Stimulated activated CD4-positive, alpha-beta T cell treated with anti-CD3 and anti-CD28 coated beads, Interleukin-1b, Interleukin-23, amount 100 ng/mL, for 24 hours (primary cell): ENCODE results near the gene SLC22A23.

ENCODE experiments used
- DNase-seq, 4 experiments: peaks; one replicate each; pipeline ENCODE4 v3.0.0-alpha.2; 2020; ENCODE audit warnings: low read depth in 4 of 4, low spot score in 1 of 4

The SLC22A23 gene

GRCh38 chr6:3339811-3340210, 117.0 kb downstream of the SLC22A23 start:
- no peak for DNase-seq

DNA sequence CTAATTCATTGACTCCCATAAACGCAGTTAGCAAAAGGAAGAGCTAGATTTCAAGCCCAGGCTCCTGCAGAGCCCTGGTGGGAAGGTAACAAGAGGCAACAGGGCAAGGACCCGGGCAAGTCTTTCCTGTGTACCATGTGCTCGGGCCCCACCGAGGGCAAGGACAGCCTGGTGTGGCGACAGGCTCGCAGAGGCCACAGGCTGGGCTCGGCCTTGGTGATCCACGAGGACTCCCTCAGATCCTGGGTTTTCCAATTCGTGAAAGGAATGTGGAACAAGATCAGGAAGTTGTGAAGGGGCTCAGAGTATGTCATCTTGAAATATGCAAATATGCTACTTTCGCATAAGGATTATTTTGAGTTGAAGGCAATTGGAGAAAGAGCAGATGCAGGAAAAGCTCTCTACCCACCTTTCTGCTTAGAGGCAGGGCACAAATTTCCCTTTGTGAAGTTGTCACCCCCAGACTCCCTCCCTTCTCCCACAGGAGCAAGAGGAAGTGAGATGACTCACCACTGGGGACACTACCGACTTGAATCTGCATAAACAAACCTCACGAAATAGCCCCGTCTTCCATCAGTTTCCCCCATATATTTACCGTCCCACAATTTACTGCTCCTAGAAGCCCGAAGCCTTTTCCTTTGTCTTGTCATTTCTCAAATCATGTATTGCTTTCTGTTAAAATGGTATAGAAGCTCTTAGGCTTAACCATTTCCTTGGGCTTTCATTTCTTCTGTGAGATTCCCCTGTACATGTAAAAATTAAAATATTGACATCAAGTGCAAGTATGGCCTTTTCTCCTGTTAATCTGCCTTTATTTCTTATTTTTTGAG, 119.1 kb downstream of the SLC22A23 start:
- DNase-seq: no peak

GRCh38 chr6:3336859-3337515, 119.9 kb downstream of the SLC22A23 start:
- DNase-seq: no peak

- DNase-seq: no peak
Observed at GRCh38 chr6:3336066-3336786, 120.6 kb downstream of the SLC22A23 start.

DNA sequence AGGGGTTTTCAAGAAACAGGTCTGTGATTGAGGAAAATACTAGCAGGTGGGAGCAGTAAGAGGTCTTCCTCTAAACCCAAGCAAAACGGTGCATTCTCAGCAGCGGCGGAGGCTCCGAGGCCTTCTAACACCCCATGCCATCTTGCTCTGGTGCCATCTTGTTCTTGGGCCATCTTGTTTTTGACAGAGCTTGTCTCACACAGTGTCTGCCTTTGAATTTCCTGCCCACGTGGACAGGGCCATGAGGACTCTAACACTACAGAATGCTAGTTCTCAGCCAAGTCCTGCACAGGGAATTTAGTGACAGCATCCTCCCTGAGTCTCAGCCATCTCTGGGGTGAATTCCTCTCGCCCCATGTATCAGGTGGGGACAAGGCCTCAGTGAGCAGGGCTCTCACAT, 121.7 kb downstream of the SLC22A23 start:
- no peak for DNase-seq

DNA sequence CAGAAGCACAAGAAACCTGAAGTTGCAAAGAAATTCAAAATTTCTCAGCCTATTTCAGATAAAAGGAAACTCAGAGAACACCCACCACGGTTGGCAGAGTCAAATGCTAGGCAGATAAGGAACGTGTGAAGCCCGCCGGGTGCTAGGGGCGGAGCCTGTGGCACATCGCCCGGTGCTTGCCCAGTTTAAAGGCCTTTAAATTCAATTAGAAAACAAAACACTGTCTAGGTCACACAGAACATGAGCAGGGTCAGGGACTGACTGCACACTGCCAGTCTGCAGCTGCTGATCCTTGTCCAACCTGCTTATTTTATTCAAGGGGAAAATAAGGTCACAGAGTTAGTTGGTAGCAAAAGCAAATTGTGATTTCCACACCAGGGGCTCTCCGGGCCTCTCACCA, 122.3 kb downstream of the SLC22A23 start:
- DNase-seq: no peak

DNA sequence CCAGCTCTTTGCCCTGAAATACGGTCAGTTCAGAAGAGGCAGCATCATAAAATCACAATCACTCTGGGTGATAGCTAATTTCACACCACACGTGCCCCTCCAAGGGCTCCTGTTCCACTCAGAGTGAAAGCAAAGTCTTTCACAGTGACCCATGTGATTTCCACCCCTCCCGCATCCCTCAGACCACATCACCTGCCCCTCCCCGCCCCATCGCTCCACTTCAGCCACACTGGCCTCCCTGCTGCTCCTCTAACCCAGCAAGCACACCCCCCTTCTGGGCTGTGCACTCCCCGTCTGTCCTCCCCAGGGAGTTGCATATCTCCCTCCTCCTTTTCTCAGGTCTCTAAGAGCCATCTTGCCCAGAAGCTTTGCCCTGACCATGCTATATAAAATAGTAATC, 123.6 kb downstream of the SLC22A23 start:
- DNase-seq: no peak

DNA sequence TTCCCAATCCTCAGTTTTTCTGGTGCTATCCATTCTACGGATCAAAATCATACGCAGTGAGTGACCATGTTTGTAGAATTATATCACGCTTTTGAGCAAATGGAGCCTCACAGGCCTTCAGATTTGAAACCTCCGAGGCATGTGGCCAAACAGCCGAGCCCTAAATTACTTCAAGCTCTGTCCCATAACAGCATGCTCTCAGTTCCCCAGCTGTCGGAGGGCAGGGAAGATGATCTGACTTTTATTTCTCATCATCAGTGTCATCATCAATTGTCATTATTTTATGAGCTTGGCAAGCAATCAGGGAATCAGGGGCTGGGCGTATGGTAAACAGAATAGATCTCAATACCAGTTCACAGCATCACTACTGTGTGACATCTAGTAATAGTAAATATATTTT, 124.9 kb downstream of the SLC22A23 start:
- DNase-seq: no peak

GRCh38 chr6:3331494-3331893, 125.4 kb downstream of the SLC22A23 start:
- DNase-seq: no peak

DNA sequence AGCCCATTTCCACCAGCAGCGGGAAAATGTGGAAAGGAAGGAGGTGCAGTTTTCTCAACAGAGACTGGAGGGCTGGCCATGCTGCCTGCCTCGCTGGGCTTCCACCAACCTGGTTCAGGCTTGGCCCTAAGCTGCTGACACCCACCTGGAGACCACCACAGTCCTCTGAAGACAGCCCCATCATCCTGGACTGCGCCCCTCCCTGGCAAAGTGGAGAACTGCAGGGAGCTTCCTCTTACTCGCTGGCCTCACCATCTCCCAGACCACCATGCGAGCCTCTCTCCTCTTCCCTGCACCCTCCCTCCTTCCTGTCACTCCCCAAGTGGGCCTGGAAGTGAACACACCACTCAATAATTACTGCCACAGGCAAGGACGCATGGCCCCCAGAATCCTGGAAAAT, 126.7 kb downstream of the SLC22A23 start:
- DNase-seq: no peak

GRCh38 chr6:3329393-3330051, 127.3 kb downstream of the SLC22A23 start:
- DNase-seq: no peak

- no peak for DNase-seq
Observed at GRCh38 chr6:3328796-3329195, 128.1 kb downstream of the SLC22A23 start.

GRCh38 chr6:3328145-3328544, 128.7 kb downstream of the SLC22A23 start:
- DNase-seq: no peak

DNA sequence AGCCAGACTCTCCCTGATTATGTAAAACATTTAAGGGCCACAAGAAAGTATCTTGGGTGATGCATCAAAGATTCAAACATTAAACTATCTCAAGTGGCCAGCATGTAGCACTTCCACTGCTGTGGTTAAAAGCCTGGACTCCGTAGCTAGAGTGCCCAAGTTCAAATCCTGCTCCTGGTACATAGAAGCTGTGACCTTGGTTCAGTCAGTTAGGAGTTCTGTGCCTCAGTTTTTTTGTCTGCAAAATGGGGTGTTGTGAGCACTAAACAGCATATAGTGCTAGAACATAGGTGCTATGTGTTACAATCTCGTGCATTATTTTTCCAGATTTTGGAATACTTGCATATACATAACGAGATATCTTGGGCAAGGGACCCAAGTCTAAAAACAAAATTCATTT, 129.4 kb downstream of the SLC22A23 start:
- DNase-seq: no peak

- no peak for DNase-seq
Observed at GRCh38 chr6:3326981-3327380, 129.9 kb downstream of the SLC22A23 start.

- no peak for DNase-seq
Observed at GRCh38 chr6:3326184-3326971, 130.5 kb downstream of the SLC22A23 start.

- DNase-seq: no peak
Observed at GRCh38 chr6:3325210-3325609, 131.6 kb downstream of the SLC22A23 start.

DNA sequence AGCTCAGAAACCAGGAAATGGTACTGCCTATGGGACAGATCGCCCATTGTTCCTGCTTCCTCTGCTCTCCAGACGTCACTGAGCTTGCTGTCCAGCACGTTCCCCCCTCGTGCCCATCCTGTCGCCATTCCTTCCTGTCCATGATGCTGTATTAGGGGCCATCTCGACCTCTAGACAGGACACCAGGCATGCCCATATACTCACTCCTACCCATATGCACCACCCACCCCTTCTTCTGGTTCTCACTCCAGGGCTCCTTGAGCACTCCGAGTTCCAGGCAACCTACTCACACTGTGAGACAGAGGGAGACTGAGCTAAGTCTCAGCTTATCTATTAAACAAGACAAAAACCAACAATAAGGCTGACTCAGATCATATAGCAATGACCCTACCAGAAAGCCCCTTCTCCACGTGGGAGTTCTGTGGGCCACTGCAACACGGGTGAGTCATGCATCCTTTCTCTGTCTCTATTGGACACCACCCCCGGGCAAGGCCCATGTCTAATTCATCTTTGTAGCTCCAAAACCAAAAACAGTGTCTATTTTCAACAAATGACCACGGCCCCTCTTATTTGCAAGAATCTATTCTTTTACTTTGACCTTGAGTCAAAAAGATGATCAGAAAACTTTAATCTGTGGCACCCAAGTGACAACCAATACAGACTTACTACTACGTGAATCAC, 132.4 kb downstream of the SLC22A23 start:
- no peak for DNase-seq

GRCh38 chr6:3323696-3324261, 133.1 kb downstream of the SLC22A23 start:
- DNase-seq: no peak

GRCh38 chr6:3323148-3323547, 133.7 kb downstream of the SLC22A23 start:
- DNase-seq: no peak
